ENCODE results near the gene XPA. TPM values are rescaled to one million over a fixed set of nuclear protein-coding genes. Genes with fewer than 3 reads are reported as not detected.

Gene XPA
- total RNA-seq, 1 donor from 2014 or later, result 10.2 TPM

DNA sequence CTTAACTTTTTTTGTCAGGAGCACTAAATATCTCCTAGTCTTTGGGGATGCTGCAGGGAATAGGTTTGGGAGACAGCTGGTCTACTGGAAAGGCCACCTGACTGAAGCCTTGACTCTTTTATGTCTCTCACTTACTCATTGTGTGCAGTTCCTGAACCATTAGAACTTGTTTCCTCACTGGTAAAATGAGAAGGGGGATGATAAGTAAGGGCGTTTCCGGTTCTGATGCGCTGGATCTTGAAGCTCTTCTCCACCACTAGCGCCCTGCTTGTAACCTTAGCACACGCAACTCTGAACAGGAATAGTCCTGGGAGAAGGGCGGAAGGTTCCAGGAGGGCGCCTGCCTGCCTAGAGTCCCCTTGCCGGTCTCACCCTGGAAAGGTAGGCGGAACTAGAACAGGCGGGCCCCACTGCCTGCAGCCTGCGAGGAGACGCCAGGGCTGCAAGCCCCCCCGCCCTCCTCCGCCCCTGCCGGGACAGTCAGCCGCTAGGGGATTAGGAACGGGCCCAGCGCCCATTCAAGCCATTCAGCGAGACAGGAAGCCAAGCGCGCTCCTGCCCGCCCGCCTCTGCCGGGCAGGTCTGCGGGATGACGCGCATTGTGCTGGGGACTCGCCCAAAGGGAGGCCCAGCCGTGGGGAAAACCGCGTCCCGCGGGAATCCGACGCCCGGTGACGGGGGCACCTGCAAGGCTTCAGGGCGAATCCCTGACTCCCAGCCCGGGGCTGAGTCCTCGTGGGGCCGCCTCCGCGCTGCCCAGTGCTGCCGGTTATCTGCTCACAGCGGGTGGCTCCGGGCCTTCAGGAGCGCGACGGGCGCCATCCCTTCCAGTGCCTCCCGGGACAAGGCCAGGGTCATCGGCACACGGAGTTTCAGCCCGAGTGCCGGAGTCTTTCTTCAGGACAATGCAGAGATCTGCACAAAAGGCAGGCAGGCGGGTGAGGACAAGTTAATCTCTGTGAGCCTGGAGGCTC is 44.0 kb upstream of the XPA start:
- Mint-ChIP-seq H3K4me1 (ENCODE audit: low read depth) (peaks cover 6% of the 10 kb centered on the region), H3K36me3 (ENCODE audit: low read depth) (no peaks in the 10 kb centered on the region), H3K9me3 (ENCODE audit: low read depth) (peaks cover 10% of the 10 kb centered on the region), H3K27ac (ENCODE audit: unreplicated experiment) (no peak overlapping the region), H3K27me3 (ENCODE audit: low read depth) (peaks cover 66% of the 10 kb centered on the region), H3K4me3 (ENCODE audit: unreplicated experiment) (peak overlapping the region; percentile 59)
- no peak for DNase-seq (ENCODE audit: low spot score)
- TF ChIP-seq CTCF (IDR thresholded peaks at IDR 0.05), result peak; percentile 34

GRCh38 chr9:97737429-97737828 is 40.3 kb upstream of the XPA start:
- no peak for DNase-seq (ENCODE audit: low spot score)
- Mint-ChIP-seq H3K27me3 (ENCODE audit: low read depth) (peaks cover 60% of the 10 kb centered on the region), H3K27ac (ENCODE audit: unreplicated experiment) (no peak overlapping the region), H3K4me1 (ENCODE audit: low read depth) (peaks cover 6% of the 10 kb centered on the region), H3K9me3 (ENCODE audit: low read depth) (peaks cover 1% of the 10 kb centered on the region), H3K4me3 (ENCODE audit: unreplicated experiment) (no peak overlapping the region), H3K36me3 (ENCODE audit: low read depth) (no peaks in the 10 kb centered on the region)
- no peak for TF ChIP-seq CTCF (IDR thresholded peaks at IDR 0.05)

- Mint-ChIP-seq H3K27ac (ENCODE audit: unreplicated experiment) (no peak overlapping the region), H3K27me3 (ENCODE audit: low read depth) (peaks cover 53% of the 10 kb centered on the region)
- TF ChIP-seq CTCF (IDR thresholded peaks at IDR 0.05), result no peak
Observed at GRCh38 chr9:97735070-97735600, 38.0 kb upstream of the XPA start.

DNA sequence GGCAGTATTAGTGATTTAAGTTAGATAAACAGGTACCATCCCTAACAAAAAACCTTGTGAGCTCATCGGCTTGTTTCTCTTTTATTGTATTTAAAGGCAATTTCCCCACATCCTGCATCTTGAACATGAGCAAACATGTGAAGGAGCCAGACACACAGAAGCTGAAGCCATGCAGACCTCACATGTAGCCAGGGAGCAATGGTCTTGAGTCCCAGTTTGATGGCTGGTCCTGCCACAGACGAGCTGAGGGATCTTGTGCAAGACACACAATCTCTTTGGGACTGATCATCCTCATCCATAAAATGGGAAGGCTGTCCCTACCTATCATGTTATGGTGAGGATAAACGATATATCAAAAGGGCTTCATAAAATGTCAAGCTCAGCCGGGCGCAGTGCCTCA is 29.6 kb upstream of the XPA start:
- no peak overlapping the region for H3K4me3 Mint-ChIP-seq (ENCODE audit: unreplicated experiment)
- DNase-seq (ENCODE audit: low spot score), result no peak
- TF ChIP-seq CTCF (IDR thresholded peaks at IDR 0.05), result no peak
- H3K9me3 Mint-ChIP-seq (ENCODE audit: low read depth), result peaks cover 5% of the 10 kb centered on the region
- no peaks in the 10 kb centered on the region for H3K36me3 Mint-ChIP-seq (ENCODE audit: low read depth)
- no peak overlapping the region for H3K27ac Mint-ChIP-seq (ENCODE audit: unreplicated experiment)
- H3K4me1 Mint-ChIP-seq (ENCODE audit: low read depth), result no peaks in the 10 kb centered on the region
- H3K27me3 Mint-ChIP-seq (ENCODE audit: low read depth), result peaks cover 54% of the 10 kb centered on the region

More at GRCh38 chr9:97735070-97735600, 38.0 kb upstream of the XPA start:
- H3K4me1 Mint-ChIP-seq (ENCODE audit: low read depth), result no peaks in the 10 kb centered on the region
- no peak for DNase-seq (ENCODE audit: low spot score)
- H3K4me3 Mint-ChIP-seq (ENCODE audit: unreplicated experiment), result no peak overlapping the region
- no peaks in the 10 kb centered on the region for H3K36me3 Mint-ChIP-seq (ENCODE audit: low read depth)
- H3K9me3 Mint-ChIP-seq (ENCODE audit: low read depth), result peaks cover 5% of the 10 kb centered on the region

DNA sequence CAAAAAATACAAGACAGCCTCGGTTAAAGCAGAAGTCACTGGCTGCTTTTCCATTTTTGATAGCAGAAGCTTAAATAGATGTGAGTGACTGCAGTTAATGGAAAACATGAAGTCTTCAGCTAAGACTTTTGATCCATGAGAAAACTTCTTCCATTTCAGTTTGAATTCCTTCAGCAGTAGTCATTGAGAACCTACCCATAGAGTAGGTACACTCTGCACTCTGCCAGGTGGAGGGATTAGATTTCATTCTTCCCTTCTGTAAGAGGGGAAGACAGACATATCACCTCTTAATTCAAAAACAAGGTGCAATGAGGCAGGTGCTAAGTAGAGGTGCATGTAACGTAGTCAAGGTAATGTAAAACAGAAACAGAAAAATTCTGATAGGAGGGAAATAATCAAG is 26.7 kb upstream of the XPA start:
- no peak for DNase-seq (ENCODE audit: low spot score)
- H3K27me3 Mint-ChIP-seq (ENCODE audit: low read depth), result peaks cover 67% of the 10 kb centered on the region
- peaks cover 5% of the 10 kb centered on the region for H3K9me3 Mint-ChIP-seq (ENCODE audit: low read depth)
- no peak overlapping the region for H3K4me3 Mint-ChIP-seq (ENCODE audit: unreplicated experiment)
- H3K27ac Mint-ChIP-seq (ENCODE audit: unreplicated experiment), result no peak overlapping the region
- TF ChIP-seq CTCF (IDR thresholded peaks at IDR 0.05), result no peak
- no peaks in the 10 kb centered on the region for H3K4me1 Mint-ChIP-seq (ENCODE audit: low read depth)
- H3K36me3 Mint-ChIP-seq (ENCODE audit: low read depth), result peaks cover 3% of the 10 kb centered on the region

Data from chondrocyte (in vitro differentiated cells).